Renal cortex interstitium (tissue), 11 donors: ENCODE measurements around the gene PDE4D. TPM values are rescaled to one million over a fixed set of nuclear protein-coding genes. Genes with fewer than 3 reads are reported as not detected.

Experiments used
- DNase-seq, 11 donors: peaks; one replicate each; pipeline ENCODE4 v3.0.0-alpha.2; 2013; ENCODE audit warnings: low read depth in 9 of 11, low spot score in 4 of 11; ENCODE audit errors: extremely low read depth in 1 of 11
- polyA plus RNA-seq, 3 donors: library from polyadenylated mRNA; unstranded; fragments of 120-200 nt; gene quantifications; one replicate each; pipeline ENCODE4 v1.2.1, GENCODE V29; 2013; ENCODE audit not compliant: insufficient read length in 3 of 3

PDE4D gene
- polyA plus RNA-seq, 3 donors: 18.6 to 43.9 (median 21.4) TPM

DNA sequence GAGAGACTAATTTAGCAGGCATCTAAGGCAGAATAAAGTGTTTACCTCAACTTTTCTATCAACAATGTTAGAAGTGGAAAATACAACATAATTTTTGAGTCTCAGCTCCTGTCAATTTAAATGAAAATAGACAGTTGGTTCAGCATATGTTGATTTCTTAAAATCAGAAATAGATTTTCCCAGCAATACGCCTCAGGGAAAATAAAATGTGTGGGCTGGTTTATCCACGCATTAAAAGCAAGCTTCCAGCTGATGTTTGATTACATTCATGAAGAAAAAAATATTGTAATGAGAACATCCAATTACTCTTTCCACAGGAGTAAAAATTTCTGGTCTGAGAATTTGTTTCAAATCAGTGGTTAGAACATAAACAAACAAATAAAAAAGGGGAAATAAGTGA lies 166.3 kb downstream of the PDE4D start:
- no peak for DNase-seq

DNA sequence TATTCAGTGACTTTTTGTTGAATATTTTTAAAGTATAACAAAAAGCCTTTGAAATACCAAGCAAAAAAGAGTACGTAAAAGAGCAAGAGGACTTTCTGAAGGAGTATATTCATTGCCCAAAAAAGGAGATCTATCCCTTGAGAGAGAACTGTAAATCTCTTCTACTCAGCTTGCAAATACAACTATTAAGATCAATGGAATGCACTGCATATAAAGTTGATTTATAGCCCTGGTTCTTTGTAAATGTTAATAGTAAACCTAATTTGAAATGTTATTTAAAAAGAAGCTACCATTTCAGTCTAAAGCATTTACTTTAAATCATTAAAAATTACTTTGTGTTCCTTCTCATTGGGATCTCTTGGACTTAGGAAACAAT lies 168.1 kb downstream of the PDE4D start:
- DNase-seq: peak in 8 of 11 donors; percentile 33 to 68 (median 44)

DNA sequence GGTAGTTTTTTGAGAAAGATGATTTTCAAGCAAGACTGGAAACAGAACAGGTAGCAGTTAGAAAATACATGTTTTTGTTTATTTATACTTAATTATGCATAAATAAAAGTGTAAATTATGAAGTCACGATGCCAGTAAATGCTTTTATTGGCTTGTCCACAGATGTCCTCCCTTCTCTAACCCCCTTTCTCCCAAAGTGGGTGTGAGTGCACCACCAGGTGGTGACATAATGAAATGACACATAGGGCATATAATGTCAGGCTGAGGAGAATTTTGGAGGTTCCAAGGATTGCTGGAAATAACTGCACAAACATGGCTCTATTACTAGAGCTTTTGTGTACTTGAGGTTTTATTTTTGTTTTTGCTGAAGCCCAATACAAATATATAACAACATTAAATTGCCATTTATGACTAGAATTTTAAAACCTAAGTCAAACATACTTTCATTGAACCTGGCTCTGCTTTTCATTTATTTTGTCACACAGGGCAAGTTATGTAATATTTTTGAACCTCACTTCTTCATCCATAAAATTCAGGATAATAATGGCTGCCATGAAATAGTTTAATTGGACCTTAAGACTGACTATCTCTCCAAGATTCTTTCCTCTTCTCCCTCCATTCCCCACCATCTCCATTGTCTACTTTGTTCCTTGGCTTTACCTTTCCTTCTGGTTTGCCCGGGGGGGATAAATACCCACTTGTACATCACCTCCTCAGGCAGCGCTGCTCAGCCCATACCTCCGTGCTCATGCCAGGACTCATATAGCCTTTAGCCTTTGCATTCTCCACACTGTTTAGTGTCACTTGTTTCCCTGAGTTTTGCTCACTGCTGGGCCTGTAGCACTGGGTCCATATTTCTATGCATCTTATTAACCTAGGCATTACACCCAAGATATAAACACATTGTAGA lies 168.8 kb downstream of the PDE4D start:
- no peak for DNase-seq

DNA sequence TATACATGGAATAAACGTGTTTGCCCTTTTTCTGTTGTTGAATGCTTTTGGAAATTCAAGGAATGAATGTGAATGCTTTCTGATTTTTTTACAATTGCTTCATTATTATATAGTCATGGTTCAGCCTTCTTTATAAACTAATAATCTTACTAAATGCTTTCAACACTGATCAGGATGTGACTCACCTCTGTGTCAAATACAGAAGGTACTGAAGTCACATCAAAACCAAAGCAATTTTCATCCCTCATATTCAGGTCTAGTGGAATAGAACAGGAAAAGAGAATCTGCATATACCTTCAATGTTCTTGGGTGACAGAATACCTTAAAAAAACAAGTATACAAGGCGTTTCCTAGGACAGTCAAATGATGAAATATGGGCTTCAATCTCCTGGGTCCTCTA lies 170.7 kb downstream of the PDE4D start:
- no peak for DNase-seq

DNA sequence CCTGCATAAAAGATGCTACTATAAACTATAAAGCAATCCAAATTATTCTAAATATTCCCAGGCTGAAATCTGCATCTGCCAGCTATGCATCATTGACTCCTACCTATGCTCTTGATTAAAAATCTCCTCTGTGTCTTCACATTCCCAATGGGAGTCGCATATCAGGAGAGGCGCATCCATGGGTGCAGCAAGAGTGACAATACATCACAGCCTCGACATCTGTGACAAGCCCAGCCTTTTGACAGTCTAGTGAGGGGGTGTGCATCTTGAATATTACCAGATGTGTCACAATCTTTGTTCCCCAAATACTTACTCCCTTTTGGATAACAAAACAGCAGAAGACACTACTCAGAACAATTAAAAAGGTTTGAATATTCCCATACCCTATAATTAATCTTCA lies 171.8 kb downstream of the PDE4D start:
- DNase-seq: no peak

DNA sequence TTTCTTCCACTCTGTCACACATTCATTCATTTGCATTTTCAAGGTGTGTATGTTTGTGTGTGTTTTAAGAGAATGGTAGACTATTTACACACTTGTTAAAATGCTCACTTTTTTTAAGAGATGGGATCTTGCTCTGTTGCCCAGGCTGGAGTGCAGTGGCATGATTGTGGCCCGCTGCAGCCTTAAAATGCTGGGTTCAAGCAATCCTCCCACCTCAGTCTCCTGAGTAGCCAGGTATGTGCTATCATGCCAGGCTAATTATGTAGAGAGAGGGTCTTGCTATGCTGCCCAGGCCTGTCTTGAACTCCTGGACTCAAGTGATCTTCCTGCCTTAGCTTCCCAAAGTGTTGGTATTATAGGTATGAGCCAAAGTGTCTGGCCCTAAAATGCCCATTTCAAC lies 173.5 kb downstream of the PDE4D start:
- no peak for DNase-seq

DNA sequence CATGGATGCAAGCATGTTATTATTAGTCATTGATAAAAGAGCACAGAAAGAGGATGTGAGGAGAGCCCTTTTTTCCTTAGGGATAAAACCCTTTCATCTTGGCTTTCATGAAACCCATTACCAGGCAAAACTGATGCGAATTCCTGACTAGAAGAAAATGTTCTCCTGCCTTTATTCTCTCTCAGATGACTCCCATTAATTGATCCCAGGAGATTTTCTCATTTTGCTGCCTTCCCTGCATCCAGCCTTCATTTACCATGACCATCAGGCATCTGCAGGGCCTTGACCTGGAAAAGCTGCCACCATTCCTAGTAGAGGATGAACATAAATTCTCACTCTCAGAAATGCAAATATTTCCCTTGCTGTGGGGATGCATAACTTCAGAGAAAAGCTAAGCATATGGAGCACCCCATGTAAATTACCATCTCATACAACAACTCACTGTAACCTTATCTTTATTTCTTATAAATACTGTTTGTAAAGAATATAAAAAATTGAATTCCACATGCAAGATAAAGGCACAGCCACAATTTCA lies 176.5 kb downstream of the PDE4D start:
- DNase-seq: no peak

DNA sequence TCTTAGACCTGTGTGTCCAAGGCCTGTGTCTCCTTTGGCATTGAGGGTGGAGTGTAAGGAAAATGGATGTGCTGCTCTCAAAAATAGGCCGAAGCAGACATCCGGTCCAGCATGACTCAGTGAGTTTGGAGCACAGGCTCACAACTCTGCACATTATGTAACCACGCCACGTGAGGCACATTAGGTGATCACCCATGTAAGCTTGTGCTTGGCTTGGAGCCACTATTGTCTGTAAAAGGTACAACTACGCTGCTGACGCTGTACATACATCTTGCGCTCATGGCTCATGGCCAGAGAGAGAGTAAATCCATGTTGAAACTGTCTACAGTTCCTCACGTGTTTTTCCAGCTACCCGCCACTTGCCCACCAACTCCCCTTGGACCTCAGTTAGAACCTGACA lies 177.5 kb downstream of the PDE4D start:
- DNase-seq: no peak

DNA sequence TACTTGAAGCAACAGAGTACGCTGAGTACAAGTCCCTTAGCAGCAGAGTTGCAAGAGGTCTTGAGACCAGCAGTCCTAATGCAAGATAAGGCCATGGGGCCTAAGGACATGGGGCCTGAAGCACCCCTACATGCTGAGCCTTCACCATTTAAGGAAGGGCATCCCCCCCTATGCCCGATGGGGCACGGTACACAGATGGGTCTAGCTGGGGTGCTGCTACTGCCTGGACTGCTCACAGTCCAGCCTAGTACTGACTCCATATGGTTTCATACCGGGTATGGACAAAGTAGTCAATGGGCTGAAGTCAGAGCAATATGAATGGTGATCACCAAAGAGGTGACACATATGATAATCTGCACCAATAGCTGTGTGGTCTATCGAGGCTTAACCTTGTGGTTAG lies 178.3 kb downstream of the PDE4D start:
- no peak for DNase-seq

DNA sequence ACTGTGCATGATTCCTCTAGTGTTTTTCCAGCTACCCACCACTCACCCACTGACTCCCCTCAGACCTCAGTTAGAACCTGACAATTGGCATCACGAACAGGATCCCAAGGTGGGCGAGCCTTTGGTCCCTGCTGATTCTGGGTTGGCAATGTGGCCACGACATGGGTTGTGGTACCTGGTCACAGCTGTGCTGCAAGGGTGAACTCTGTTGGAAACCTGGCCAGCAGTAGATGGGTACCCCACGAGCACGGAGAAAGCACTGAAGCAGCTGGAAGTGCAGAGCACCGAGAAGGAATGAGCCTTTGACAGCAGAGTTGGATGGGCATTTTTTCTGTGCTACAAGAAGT lies 180.1 kb downstream of the PDE4D start:
- no peak for DNase-seq

DNA sequence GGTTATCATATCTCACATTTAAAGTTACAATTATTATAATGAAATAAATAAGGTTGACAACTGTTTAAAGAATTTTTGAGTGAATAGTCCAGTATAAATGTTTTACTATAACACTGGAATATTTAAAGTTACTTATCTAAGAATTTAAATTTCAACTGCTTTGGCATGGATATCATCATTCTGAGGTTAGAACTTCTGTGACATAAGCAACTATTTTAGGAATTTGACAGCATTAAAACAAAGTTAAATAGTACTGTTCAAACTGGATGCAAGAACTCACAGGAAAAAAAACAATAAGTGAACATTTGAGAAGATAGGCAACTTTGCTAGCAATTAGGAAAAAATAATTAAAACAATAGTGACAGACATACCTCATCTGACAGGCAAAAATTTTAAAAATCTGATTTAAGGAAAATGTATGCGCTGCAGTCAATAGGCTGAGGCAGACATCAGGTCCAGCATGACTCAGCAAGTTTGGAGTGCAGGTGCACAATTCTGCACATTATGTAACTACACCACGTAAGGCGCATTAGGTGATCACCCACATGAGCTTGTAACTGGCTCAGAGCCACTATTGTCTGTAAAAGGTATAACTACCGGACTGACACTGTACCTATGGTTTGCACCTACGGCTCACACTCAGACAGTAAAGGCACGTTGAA lies 180.6 kb downstream of the PDE4D start:
- no peak for DNase-seq

DNA sequence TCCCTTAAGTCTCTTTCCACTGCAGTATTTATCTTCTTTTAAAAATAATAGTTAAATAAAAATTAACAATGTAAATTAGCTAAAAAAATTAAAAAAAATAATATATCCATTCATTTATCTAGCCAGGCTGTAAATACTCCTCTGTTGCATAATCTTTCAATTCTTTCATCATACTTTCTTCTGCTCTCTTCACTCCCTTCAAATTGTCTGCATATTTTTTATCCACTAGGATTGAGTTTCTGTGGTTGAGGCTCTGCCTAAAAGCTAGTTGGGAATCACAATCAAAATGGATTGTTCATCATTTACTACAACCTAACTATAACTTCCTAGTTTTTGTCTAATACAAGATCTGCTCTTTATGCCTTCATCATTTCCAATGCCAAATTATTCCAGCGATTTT lies 182.2 kb downstream of the PDE4D start:
- DNase-seq: no peak

DNA sequence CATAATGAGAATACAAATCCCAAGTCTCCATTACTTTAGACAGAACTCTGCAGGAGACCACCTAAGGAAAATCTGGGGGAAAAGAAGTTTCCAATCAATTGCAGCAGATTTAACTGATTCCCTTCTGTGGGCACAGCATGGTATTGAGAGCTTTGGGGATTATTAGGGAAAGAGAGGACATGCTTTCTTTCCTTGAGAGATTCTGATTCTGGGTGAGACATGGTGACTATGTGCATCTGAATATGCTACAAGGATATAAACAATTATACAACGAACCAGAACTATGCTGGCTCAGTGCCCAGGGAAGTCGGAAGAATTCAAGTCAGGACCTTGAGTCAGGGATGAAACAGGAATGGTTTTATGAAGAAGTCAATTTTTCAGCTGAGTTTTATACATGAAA lies 183.7 kb downstream of the PDE4D start:
- DNase-seq: peak in 2 of 11 donors; percentile 17 to 43

DNA sequence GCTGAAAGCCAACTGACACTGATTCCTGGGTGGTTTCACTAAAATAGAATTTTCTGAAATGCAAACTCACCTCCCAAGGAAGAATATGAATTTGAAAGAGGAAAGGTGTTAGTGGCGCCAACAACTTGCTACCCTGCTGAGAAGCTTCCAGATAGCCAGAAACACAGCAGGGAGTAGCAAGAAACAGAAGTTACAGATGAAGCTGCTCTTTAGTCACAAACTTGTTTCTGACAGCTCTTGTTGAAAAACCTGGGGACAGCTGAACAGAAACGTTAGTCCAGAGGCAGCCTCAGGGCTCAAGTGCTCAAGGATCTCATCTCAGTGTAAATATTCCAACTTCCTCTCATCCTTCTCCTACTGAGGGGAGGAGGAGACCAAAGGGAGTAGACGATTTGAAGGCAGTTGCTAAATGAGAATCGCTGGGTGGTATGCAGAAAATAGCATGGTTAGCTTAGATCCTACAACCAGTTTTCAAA lies 184.1 kb downstream of the PDE4D start:
- no peak for DNase-seq

DNA sequence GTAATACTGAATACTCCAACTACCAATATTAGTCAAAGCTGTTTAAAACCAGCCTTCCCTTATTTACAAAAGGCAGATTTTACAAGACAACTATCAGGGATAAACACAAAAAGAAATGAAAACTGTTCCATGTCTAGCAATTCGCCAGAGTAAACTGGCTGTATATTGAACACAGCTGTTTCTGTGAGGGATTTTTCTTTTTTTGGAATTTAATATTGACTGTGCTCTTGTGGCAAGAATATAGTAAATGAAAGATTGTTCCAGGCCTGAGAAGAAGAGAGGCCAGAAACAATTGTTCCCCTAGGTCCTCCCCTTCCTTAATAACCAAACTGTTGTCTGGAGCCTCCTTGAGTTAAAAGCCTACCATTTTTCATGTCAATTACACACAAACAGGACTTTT lies 188.6 kb downstream of the PDE4D start:
- DNase-seq: no peak

DNA sequence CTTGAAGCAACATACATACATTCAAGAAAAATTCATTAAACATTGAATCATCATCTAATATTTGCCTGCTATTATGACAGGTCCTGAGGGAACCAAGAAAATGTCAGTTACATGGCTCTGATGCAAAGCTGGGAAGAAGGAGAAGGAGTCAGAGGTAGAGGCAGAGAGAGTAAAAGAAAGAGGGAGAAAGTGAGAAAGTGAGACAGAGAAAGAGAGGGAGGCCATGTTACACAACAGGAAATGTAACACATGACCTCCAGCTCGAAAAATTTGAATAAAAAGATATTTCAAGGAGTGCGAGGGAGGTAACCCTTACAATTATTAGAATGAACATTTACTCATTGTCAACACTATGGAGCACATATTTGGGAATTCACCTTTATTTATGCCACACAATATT lies 189.7 kb downstream of the PDE4D start:
- no peak for DNase-seq

DNA sequence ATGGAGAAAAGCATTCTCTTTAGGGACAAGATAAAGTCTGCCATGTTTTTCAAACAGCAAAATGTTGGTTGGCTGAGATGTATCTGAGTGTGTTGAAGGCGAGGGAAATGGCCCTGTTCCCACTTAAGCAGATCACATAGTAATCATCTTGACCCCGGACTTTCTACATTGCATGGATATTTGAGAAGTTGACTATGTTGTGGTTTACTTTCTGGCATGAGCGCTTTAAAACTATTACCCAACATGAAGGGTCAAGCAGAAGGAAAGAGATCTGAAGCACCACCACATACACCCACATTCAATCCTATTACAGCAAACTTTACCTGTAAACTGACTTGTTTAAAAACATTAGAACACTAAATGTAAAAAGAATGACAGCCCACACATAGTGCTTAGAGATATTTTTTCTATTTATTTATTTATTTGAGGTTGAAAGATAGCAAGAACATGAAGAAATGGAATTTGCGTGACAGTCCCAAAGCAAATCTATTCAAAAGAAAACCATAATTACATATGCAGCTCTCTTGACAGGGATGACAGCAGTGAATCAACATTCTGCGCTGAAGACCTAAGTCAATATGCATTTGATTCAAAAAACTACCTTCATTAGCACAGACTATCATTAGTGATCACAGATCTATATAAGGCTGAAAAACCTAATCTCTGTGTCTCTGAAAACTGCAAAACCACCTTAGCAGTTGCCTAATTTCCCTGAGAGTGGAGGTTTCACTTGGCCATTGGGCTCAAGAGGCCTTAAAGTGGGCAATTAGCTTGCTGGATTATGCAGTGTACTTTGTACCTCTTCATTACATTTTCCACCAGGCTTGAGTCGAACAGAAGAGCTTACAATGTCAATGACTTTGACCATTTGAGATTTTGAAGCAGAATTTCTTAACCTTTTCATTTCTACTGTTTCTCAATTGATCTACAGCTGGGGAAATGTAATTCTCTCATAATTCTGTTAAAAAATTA lies 195.0 kb downstream of the PDE4D start:
- no peak for DNase-seq

DNA sequence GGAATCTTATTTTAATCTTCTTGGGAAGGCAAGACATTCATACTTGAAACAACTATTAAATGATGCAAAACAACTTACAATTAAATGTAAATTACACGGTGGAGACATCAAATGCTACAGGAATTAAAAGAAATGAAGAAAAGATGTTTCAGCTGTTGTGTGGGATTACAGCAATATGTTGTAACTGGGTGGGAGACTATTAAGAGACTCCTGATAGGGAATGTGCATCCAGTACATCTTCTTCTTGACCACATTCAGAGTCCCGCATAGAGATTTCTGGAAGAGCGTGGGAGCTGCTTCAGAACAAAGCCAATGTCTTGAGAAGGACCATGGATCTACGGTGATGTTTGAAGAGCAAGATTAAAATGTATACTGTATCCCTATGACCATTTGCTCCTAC lies 199.1 kb downstream of the PDE4D start:
- no peak for DNase-seq
